GM18511 (cell line): ENCODE measurements around the gene INTS12.
"Not testable (repeated sequence)": the region's sequence is repeated elsewhere in the genome, so short reads cannot be mapped to it uniquely, and the experiment has no call there.

ENCODE experiments used
- ATAC-seq: cut with Tn5 transposase; IDR thresholded peaks from one replicate; pipeline ENCODE4 v1.9.1; 2021; ENCODE audit warnings: mild to moderate bottlenecking, moderate library complexity; ENCODE audit not compliant: unreplicated experiment

Gene INTS12, protein sequence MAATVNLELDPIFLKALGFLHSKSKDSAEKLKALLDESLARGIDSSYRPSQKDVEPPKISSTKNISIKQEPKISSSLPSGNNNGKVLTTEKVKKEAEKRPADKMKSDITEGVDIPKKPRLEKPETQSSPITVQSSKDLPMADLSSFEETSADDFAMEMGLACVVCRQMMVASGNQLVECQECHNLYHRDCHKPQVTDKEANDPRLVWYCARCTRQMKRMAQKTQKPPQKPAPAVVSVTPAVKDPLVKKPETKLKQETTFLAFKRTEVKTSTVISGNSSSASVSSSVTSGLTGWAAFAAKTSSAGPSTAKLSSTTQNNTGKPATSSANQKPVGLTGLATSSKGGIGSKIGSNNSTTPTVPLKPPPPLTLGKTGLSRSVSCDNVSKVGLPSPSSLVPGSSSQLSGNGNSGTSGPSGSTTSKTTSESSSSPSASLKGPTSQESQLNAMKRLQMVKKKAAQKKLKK

DNA sequence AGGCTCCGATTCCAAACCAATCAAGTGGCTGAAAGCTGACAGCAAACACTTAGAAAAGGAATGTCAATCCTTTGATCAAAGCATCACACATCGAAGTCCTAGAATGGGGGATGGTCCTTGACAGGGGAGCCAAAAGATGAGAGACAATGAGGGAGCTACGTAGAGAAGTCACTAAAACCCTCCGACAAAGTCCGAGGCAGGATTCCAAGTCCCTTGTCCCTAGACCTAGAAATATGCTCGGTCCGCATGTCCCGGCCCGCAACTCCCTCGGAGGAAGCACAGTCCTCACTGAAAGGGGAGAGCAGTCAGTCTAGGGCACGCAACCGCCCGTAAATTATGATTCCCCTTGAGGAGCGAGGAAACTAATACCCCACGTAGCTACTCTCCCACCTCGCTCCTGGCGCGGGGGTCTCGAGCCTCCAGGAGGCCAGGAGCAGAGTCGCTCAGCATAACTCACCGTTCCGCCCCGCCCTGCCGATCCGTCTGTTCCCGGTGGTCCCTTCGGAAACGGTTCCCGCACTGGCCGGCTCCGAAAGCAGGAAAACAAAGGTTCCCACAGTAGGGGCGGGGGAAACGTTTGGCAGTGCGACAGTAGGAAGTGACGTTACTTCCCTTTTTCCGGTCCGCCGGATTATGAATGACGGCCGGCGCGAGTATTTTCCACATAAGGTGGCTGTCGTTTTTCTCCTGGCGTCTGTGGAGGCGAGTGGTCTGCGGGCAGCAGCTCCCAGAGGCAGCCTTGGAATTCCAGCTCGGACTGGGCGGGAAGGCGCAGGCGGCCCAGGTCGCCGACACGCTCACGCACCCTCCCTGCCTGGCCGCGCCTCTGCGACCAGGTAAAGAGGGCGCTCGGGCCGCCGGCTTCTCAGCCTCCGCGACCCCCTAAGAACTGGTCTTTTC is at the start of gene INTS12, which contains the start of gene GSTCD:
Gene INTS12 (minus strand): TSS at position 509 of the 900 bp plus-strand sequence. CDS start 8,684 bp downstream, outside the sequence.
Gene GSTCD (plus strand): TSS at position 604 of the 900 bp plus-strand sequence. CDS start 8,830 bp downstream, outside the sequence.
- ATAC-seq, result peak; percentile 79

- no peak for ATAC-seq
Measured at GRCh38 chr4:105755375-105755774, 46.9 kb upstream of the INTS12 start.

GRCh38 chr4:105753361-105753760 is 44.9 kb upstream of the INTS12 start:
- ATAC-seq, result no peak

- peak; percentile 58 for ATAC-seq
Measured at GRCh38 chr4:105751718-105752299, 43.3 kb upstream of the INTS12 start.

DNA sequence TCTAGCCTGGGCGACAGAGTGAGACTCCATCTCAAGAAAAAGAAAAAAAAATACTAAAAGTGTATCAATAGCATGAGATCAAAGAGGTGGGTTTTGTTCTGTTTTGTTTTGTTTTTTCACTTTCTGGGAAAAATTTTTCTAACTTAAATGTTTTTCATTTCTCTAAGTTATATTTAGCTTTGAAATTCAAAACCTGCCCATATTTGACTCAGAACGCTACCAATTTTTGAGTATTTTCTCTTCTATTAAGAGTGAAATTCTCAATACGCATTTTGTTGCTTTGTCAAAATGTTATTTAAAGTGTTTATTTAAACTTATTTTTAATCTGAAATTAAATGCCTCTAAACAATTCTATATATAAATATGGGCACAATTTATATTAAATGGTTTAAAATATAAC is 39.7 kb upstream of the INTS12 start:
- ATAC-seq, result no peak

GRCh38 chr4:105741548-105741947 is 33.1 kb upstream of the INTS12 start:
- no peak for ATAC-seq

DNA sequence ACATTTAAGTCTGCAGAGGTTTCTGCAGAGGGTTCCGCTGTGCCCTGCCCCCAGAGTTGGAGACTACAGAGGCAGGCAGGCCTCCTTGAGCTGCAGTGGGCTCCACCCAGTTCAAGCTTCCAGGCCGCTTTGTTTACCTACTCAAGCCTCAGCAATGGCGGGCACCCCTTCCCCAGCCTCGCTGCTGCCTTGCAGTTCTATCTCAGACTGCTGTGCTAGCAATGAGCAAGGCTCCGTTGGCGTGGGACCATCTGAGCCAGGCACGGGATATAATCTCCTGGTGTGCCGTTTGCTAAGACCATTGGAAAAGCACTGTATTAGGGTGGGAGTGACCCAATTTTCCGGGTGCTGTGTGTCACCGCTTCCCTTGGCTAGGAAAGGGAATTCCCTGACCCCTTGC is 26.7 kb upstream of the INTS12 start:
- ATAC-seq, result not testable (repeated sequence)

DNA sequence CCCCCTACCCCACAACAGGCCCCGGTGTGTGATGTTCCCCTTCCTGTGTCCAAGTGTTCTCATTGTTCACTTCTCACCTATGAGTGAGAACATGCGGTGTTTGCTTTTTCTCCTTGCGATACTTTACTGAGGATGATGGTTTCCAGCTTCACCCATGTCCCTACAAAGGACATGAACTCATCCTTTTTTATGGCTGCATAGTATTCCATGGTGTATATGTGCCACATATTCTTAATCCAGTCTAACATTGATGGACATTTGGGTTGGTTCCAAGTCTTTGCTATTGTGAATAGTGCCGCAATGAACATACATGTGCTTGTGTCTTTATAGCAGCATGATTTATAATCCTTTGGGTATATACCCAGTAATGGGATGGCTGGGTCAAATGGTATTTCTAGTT is 21.4 kb upstream of the INTS12 start:
- ATAC-seq, result not testable (repeated sequence)

DNA sequence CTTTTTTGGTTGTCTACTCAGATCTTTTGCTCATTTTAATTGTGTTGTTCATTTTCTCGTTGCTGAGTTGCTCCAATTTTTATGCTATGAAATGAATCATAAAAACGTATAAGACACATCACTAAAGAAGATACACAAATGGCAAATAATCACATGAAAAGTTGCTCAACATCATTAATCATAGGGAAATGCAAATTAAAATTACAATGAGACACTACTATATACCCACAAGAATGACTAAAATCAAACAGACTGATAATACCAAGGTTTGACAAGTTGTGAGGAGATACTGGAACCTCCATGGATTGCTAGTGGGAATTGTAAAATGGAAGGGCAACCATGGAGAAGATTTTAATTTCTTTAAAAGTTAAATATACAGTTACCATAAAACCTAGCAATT is 17.1 kb upstream of the INTS12 start:
- no peak for ATAC-seq

GRCh38 chr4:105719204-105719603 is 10.7 kb upstream of the INTS12 start:
- ATAC-seq, result no peak

- no peak for ATAC-seq
Measured at GRCh38 chr4:105715692-105716278, 7.3 kb upstream of the INTS12 start.

GRCh38 chr4:105714932-105715331 is 6.4 kb upstream of the INTS12 start:
- no peak for ATAC-seq

DNA sequence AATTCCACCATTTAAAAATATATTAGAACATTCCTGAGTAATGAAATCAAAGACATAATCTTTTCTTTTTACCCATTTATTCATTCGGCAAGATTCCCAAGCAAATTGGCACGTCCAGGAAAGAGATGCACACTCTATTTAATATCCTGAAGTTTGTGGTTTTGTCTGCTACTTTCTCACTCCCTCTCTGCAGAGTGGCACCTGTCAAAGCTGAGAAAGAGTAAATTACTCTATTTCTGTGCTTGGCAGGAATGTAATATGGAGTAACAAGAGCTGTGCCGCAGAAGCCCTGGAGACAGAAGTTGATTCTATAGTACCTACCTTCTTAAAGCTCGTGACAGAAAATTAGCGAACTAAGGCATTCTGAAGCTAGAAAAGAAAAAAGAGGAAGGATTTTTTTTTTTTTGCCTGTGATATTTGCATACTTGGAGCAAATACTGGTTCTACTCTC is 5.6 kb upstream of the INTS12 start:
- ATAC-seq, result peak; percentile 68

DNA sequence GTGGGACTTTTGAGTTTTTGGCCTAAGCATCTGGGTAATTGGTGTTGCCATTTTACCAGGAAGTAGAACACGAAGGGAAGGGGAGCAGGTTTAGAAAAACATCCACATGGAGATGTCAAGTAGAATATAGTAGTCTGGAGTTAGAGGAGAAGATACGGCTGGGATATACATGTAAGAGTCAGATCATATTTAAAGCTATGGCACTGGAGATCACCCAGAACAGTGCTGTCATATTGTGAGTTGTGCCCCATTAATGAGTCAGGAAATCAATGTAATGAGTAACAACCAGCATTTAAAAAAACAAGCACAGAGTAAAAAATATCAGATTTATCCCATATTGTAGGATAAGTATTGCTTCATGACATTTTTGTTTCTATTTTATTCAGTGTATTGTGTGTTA is 4.3 kb upstream of the INTS12 start:
- no peak for ATAC-seq

DNA sequence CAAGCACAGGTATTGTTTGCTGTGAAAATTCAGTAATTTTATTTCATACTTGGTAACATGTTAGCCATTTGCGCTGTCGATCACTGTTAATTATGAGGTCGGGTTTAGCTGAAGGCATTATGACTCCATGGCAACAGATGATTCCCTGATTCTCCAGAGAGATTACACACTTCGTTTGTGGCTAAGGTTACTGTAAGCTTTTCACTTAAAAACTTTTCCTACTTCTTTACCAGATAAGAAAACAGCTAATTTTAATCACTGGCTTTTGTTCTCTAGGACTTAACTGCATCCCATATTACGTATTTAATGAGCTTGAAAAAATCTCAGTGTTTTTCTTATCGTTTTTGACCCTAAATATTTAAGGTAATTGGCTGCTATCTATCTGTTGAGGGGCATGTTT is 2.2 kb upstream of the INTS12 start:
- no peak for ATAC-seq

DNA sequence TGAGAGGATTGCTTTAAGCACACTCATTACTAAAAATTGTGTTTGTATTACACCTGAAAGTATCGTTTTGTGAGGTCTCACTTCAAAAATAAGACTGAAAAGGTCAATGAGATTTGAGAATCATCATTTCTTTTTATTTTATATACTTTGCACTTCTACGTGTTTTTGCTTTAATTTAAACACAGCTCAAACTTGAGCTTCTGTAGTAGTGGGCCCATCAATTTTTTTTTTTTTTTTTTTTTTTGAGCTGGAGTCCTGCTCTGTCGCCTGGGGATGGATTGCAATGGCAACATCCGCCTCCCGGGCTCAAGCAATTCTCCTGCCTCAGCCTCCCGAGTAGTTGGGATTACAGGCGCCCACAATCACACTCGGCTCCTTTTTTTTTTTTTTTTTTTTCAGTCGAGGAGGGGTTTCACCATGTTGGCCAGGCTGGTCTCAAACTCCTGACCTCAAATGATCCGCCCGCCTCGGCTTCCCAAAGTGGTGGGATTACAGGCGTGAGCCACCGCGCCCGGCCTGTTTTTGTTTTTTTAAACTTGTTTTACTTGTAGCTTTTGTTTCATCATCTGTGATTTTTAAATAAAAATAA is 1.6 kb upstream of the INTS12 start:
- ATAC-seq, result no peak

DNA sequence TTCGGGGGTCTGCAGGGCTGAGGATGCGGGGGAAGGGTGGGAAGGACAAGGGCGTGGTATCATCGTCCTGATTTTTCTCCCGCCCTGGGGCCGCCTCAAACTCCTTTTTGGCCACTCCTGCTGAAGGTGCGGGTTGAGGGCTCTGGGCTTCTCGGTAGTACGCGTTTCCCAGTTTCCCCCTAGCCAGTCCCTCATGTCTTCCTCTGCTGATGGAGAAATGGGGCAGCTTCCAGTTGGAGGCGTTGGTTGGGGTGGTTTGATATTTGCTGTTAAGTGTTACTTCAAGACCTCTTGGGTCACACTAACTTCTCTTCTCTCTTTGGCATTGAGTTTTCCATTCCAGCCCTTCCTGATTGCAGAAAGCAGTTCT is 577 bp upstream of the INTS12 start:
- ATAC-seq, result peak; percentile 39

GRCh38 chr4:105707782-105708180 is 708 bp downstream of the INTS12 start:
- ATAC-seq, result no peak

DNA sequence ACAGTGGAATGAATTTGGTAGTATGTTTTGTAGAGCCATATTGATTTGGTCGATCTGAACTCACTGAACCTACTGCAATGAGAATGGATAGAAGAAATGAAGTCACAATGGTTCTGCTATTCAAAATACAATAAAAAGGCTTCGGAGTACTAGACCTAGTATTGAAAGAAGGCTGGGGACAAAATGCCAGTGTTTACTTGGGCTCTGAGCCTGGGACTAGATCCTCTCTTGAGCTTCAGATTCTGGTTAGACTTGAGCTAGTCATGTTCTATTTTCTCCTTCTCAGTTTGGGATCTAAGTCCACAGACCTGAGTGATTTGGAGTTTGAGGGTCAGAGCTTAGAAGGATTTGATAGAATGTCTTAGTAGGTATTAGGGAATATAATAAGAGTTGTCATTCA is 9.9 kb downstream of the INTS12 start:
- ATAC-seq, result no peak

- not testable (repeated sequence) for ATAC-seq
Measured at GRCh38 chr4:105695832-105696231, 12.7 kb downstream of the INTS12 start.
